Activated T-cell treated with anti-CD3 and anti-CD28 coated beads, Interleukin-2, amount 50 U/mL, for 1 hour (primary cell): ENCODE results near the gene ITIH5.

ENCODE experiments used
- DNase-seq: peaks from one replicate; pipeline ENCODE4 v3.0.0-alpha.2; 2020

The ITIH5 gene

GRCh38 chr10:7626283-7626682, 40.5 kb downstream of the ITIH5 start:
- DNase-seq: no peak

DNA sequence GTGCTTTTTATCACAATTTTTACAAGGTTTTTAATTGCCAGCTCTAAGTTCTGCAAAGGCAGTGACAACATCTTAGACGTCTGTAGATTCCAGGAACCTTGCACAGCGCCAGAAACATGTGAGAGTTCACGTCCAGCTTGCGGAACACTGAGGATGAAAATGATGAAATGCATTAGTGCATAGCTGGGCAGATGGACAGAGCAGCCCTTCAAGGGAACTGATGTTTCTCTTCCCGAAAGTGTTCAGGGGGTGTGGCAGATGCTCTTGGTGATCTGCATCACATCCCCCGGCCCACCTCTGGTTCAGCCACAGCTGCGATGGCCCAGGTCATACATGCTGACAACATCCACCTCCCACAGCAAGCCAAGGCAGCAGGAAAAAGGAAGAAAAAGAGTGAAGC, 40.9 kb downstream of the ITIH5 start:
- no peak for DNase-seq

DNA sequence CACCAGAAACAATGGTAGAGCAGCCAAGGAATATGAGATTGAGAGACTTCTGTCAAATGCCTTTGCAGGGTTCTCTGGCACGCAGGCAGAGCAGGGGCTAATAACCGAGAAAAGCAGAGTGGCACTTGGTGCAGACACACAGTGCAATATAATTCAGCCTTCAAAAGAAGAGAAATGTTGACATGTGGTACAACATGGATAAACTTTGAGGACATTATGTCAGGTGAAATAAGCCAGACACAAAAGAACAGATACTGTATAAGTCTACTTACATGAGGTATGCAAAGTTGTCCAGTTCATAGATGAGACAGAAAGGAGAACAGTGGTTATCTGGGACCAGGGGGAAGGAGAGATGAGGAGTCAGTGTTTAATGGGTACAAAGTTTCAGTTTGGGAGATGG, 41.8 kb downstream of the ITIH5 start:
- DNase-seq: no peak

- DNase-seq: no peak
Measured at GRCh38 chr10:7622969-7623368, 43.8 kb downstream of the ITIH5 start.

- no peak for DNase-seq
Measured at GRCh38 chr10:7618461-7618860, 48.3 kb downstream of the ITIH5 start.

DNA sequence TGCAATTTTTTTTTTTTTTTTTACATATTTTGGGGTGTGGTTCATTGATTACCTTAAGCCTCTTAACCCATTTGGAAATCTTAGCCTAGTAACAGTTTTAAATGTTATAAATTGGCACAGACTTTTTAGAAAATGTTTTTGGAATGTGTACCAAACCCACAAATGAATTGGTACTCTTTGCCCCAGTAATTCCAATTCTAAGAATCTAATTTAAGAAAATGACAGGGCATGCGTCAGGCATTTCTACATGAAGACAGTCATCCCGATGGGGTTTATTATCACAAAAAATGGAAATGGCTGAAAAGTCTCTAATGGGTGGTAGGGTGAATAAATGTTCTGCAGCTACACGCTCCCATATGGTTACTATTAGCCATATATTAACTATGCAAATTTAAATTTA, 54.9 kb downstream of the ITIH5 start:
- DNase-seq: no peak

GRCh38 chr10:7610651-7611389, 55.9 kb downstream of the ITIH5 start:
- DNase-seq: no peak

DNA sequence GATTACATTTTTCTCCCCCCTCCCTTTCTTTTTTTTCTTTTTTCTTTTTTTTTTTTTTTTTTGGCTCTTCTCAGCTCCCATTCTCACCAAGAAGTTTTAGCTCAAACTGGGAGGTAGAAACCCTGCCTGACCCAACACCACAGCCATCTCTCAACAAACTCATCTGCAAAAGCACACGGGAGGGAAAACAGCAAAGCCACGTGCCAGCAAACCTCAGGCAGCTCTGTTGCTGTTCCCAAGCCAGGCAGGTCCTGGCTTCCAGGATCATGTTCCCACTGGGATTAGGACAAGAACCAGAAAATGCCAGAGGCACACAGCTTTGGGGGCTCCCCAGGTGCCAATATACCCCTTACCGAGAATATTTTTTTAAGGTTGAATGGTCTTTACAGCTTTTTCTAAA, 56.7 kb downstream of the ITIH5 start:
- DNase-seq: no peak

- DNase-seq: no peak
Measured at GRCh38 chr10:7609556-7609955, 57.2 kb downstream of the ITIH5 start.

GRCh38 chr10:7608001-7608400, 58.8 kb downstream of the ITIH5 start:
- DNase-seq: no peak

- no peak for DNase-seq
Measured at GRCh38 chr10:7606951-7607404, 59.8 kb downstream of the ITIH5 start.

GRCh38 chr10:7605565-7606295, 61.0 kb downstream of the ITIH5 start:
- no peak for DNase-seq

- no peak for DNase-seq
Measured at GRCh38 chr10:7601023-7601656, 65.6 kb downstream of the ITIH5 start.

GRCh38 chr10:7598771-7599170, 68.0 kb downstream of the ITIH5 start:
- no peak for DNase-seq

DNA sequence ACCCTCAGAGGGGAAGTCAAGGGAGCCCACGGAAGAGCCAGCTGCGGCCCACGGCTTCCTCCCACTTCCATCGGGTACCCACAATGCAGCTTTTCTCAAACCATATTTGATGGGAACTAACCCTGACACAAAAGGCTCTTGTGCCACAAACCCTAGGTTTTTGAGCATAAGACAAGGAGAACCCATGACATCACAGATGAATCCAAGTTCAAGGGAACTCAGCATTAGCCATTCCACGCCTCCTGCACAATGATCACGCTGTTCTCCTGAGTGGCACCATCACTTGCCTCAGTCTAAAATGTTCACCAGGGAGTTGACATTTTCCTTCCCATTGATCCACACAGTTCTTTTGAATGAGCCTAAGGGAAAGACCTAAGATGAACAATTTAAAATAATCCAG, 70.4 kb downstream of the ITIH5 start:
- no peak for DNase-seq

- no peak for DNase-seq
Measured at GRCh38 chr10:7593905-7594304, 72.9 kb downstream of the ITIH5 start.

GRCh38 chr10:7593063-7593462, 73.7 kb downstream of the ITIH5 start:
- no peak for DNase-seq

DNA sequence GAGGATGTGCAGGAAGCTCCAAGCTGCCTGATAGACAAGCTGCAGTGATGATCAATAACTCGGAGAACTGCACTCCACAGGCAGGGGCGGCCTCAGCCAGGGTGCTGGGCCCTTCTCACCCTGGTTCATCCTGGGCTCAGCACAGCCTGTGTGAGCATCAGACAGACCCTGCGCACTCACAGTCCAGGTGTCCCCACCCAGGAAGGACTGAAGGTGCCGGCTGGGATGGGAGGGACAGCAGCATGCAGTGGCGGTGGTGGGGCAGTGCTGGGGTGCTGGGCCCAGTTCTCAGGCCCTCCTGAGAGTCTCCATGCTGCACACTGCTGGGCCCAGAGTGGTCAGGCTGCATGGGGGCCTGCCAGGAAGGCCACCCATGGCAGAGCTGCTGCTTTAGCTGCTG, 74.1 kb downstream of the ITIH5 start:
- DNase-seq: no peak

- no peak for DNase-seq
Measured at GRCh38 chr10:7590271-7590670, 76.5 kb downstream of the ITIH5 start.

DNA sequence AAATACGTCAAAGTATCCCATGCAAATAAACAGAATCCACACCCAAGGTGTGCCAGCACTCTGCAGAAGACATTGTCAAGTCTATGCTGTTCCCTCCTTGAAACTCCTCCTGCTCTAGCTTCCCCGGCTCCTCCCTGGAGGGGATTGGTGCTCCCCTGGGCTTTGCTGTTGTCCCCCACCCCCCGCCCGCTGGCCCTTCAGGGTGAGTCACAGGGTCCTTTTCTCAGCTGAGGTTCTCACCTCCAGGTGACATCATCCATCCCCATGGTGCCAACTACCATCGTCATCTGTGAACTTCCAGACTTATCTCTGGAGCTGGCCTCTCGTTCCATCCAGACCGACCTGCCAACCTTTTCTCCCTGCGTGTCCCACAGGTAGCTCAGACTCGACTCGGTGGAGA, 77.0 kb downstream of the ITIH5 start:
- no peak for DNase-seq

DNA sequence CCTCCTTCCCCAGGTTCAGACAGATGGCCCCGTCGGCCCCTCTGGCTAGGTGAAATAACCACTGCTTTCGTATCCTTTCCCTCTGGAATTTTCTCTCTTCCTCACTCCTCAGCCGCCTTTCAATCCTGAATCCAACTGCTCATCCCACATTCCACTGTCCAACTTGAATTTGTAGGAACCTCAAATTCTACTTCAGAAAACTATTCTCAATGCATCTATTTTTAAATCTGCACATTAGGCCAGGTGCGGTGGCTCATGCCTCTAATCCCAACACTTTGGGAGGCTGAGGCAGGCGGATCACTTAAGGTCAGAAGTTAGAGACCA, 78.9 kb downstream of the ITIH5 start:
- no peak for DNase-seq

GRCh38 chr10:7587168-7587864, 79.5 kb downstream of the ITIH5 start:
- DNase-seq: no peak

DNA sequence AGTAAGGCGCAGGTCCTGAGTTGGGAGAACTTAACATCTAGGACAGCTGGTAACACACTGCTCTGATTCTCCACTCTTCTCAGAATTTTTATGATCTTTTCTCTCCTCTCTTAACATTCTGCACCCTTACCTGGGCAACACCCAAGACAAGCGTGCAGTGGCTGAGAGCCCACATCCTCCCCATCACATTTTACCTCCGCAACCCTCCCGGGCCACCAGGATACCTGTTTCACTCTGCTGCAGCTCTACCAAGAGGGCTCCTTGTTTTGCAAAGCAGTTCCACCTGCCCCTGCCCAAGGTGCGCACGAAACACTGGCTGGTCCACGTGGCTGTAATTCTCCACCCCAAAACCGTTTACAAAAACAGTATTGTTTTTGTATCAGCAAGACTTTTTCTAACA, 81.5 kb downstream of the ITIH5 start:
- no peak for DNase-seq

- DNase-seq: no peak
Measured at GRCh38 chr10:7583626-7584025, 83.1 kb downstream of the ITIH5 start.
